ENCODE results near the gene MCOLN1.
"Not testable (repeated sequence)": the region's sequence is repeated elsewhere in the genome, so short reads cannot be mapped to it uniquely, and the experiment has no call there.

The MCOLN1 gene

GRCh38 chr19:7575434-7576040 is 53.1 kb downstream of the MCOLN1 start:
- DNase-seq (ENCODE audit: low read depth): peak; percentile 31

- not testable (repeated sequence) for DNase-seq (ENCODE audit: low read depth)
Measured at GRCh38 chr19:7577422-7577821, 55.0 kb downstream of the MCOLN1 start.

- DNase-seq (ENCODE audit: low read depth): no peak
Measured at GRCh38 chr19:7578127-7578526, 55.7 kb downstream of the MCOLN1 start.

- no peak for DNase-seq (ENCODE audit: low read depth)
Measured at GRCh38 chr19:7579182-7579581, 56.8 kb downstream of the MCOLN1 start.

- no peak for DNase-seq (ENCODE audit: low read depth)
Measured at GRCh38 chr19:7582446-7582845, 60.0 kb downstream of the MCOLN1 start.
